H1 (cell line): Measurements from ENCODE around the gene TSPAN17. TPM values are rescaled to one million over a fixed set of nuclear protein-coding genes. Genes with fewer than 3 reads are reported as not detected.

Experiments
- BACH1 ChIP-seq: IDR thresholded peaks from 2 replicates; pipeline ENCODE4 v1.6.1; 2012; ENCODE audit warnings: low read length, improper control_type of control experiment
- GTF2F1 ChIP-seq: IDR thresholded peaks from 2 replicates; pipeline ENCODE4 v1.6.1; 2012; ENCODE audit warnings: low read depth, low read length, improper control_type of control experiment, borderline replicate concordance
- POLR2AphosphoS5 ChIP-seq: IDR thresholded peaks from 2 replicates; pipeline ENCODE4 v1.6.1; 2011; ENCODE audit warnings: low read depth, low read length
- RBBP5 ChIP-seq: IDR thresholded peaks from 2 replicates; pipeline ENCODE4 v1.7.1; 2012; ENCODE audit warnings: low read depth, mild to moderate bottlenecking, inconsistent platforms, low read length, moderate library complexity, borderline replicate concordance
- RNF2 ChIP-seq: fragments of 200-900, 300-1000 bp; sonication (generic); IDR thresholded peaks from 2 replicates; pipeline ENCODE4 v1.7.1; 2016; ENCODE audit warnings: borderline replicate concordance, low read depth, mild to moderate bottlenecking, antibody characterized with exemption, low read length; ENCODE audit not compliant: poor library complexity, severe bottlenecking; ENCODE audit errors: missing control alignments
- RXRA ChIP-seq: IDR thresholded peaks from 2 replicates; pipeline ENCODE4 v1.6.1; 2011; ENCODE audit warnings: low read depth, mild to moderate bottlenecking, low read length, moderate library complexity; ENCODE audit not compliant: insufficient read depth
- SIRT6 ChIP-seq: IDR thresholded peaks from one replicate; pipeline ENCODE4 v1.7.1; 2012; ENCODE audit warnings: low read length, inconsistent platforms
- polyA plus RNA-seq, 7 experiments: library from polyadenylated mRNA; depleted of rRNA in 3 of 7; stranded (reverse) in 5 of 7; unstranded in 2 of 7; fragments of >200 nt in 5 of 7; fragments of 200-250 nt in 2 of 7; gene quantifications; 1 replicate in 5 of 7; 2 replicates in 1 of 7; 4 replicates in 1 of 7; pipeline versions ENCODE4 v1.2.1 to v1.2.3, GENCODE V29; 2011 to 2013; ENCODE audit warnings: missing spikeins in 2 of 7, mixed read lengths in 2 of 7
- total RNA-seq: library from RNA; stranded (reverse); fragmentation: NEBNext Ultra II Directional; extraction: Animal tissue kit (Norgen Biotek cat#: 25700); gene quantifications from 2 replicates; pipeline ENCODE4 v1.2.1, GENCODE V29; 2021
- TF ChIP-seq, protein P1 (sequence below): fragments of 300-600 bp; sonication (generic); IDR thresholded peaks from 2 replicates; pipeline ENCODE4 v1.7.1; 2012; ENCODE audit warnings: low read length, moderate library complexity, mild to moderate bottlenecking, inconsistent platforms; ENCODE audit not compliant: insufficient replicate concordance

TSPAN17 gene
- total and polyA plus RNA-seq, 2 of the 8 experiments (the other 6 are each of a cell fraction or from before 2014, with no cell fraction given), result 41.5 to 53.7 TPM

GRCh38 chr5:176654856-176655255 lies 7.6 kb downstream of the TSPAN17 start (continued):
- TF ChIP-seq, protein P1, sequence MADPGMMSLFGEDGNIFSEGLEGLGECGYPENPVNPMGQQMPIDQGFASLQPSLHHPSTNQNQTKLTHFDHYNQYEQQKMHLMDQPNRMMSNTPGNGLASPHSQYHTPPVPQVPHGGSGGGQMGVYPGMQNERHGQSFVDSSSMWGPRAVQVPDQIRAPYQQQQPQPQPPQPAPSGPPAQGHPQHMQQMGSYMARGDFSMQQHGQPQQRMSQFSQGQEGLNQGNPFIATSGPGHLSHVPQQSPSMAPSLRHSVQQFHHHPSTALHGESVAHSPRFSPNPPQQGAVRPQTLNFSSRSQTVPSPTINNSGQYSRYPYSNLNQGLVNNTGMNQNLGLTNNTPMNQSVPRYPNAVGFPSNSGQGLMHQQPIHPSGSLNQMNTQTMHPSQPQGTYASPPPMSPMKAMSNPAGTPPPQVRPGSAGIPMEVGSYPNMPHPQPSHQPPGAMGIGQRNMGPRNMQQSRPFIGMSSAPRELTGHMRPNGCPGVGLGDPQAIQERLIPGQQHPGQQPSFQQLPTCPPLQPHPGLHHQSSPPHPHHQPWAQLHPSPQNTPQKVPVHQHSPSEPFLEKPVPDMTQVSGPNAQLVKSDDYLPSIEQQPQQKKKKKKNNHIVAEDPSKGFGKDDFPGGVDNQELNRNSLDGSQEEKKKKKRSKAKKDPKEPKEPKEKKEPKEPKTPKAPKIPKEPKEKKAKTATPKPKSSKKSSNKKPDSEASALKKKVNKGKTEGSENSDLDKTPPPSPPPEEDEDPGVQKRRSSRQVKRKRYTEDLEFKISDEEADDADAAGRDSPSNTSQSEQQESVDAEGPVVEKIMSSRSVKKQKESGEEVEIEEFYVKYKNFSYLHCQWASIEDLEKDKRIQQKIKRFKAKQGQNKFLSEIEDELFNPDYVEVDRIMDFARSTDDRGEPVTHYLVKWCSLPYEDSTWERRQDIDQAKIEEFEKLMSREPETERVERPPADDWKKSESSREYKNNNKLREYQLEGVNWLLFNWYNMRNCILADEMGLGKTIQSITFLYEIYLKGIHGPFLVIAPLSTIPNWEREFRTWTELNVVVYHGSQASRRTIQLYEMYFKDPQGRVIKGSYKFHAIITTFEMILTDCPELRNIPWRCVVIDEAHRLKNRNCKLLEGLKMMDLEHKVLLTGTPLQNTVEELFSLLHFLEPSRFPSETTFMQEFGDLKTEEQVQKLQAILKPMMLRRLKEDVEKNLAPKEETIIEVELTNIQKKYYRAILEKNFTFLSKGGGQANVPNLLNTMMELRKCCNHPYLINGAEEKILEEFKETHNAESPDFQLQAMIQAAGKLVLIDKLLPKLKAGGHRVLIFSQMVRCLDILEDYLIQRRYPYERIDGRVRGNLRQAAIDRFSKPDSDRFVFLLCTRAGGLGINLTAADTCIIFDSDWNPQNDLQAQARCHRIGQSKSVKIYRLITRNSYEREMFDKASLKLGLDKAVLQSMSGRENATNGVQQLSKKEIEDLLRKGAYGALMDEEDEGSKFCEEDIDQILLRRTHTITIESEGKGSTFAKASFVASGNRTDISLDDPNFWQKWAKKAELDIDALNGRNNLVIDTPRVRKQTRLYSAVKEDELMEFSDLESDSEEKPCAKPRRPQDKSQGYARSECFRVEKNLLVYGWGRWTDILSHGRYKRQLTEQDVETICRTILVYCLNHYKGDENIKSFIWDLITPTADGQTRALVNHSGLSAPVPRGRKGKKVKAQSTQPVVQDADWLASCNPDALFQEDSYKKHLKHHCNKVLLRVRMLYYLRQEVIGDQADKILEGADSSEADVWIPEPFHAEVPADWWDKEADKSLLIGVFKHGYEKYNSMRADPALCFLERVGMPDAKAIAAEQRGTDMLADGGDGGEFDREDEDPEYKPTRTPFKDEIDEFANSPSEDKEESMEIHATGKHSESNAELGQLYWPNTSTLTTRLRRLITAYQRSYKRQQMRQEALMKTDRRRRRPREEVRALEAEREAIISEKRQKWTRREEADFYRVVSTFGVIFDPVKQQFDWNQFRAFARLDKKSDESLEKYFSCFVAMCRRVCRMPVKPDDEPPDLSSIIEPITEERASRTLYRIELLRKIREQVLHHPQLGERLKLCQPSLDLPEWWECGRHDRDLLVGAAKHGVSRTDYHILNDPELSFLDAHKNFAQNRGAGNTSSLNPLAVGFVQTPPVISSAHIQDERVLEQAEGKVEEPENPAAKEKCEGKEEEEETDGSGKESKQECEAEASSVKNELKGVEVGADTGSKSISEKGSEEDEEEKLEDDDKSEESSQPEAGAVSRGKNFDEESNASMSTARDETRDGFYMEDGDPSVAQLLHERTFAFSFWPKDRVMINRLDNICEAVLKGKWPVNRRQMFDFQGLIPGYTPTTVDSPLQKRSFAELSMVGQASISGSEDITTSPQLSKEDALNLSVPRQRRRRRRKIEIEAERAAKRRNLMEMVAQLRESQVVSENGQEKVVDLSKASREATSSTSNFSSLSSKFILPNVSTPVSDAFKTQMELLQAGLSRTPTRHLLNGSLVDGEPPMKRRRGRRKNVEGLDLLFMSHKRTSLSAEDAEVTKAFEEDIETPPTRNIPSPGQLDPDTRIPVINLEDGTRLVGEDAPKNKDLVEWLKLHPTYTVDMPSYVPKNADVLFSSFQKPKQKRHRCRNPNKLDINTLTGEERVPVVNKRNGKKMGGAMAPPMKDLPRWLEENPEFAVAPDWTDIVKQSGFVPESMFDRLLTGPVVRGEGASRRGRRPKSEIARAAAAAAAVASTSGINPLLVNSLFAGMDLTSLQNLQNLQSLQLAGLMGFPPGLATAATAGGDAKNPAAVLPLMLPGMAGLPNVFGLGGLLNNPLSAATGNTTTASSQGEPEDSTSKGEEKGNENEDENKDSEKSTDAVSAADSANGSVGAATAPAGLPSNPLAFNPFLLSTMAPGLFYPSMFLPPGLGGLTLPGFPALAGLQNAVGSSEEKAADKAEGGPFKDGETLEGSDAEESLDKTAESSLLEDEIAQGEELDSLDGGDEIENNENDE, result no peak
- TF ChIP-seq POLR2AphosphoS5 (no peak), SIRT6 (no peak), RBBP5 (no peak), BACH1 (no peak), GTF2F1 (no peak), RNF2 (no peak), RXRA (no peak)
